HepG2 (cell line): Measurements from ENCODE around the gene CSNK2A2.

Source experiments
- PRPF4 ChIP-seq: fragments of 200-400 bp; formaldehyde crosslinking; IDR thresholded peaks from 2 replicates; pipeline ENCODE4 v1.6.1; 2016; ENCODE audit warnings: low read length, low read depth; ENCODE audit not compliant: poor library complexity, severe bottlenecking
- ZBTB34 ChIP-seq: sonication (generic); formaldehyde crosslinking; IDR thresholded peaks from 2 replicates; pipeline ENCODE4 v1.8.0; 2022; ENCODE audit warnings: mild to moderate bottlenecking, missing genetic modification reagents
- ZNF839 ChIP-seq: sonication (generic); formaldehyde crosslinking; IDR thresholded peaks from 2 replicates; pipeline ENCODE4 v1.4.0; 2020; ENCODE audit warnings: missing genetic modification reagents, mild to moderate bottlenecking, borderline replicate concordance

DNA sequence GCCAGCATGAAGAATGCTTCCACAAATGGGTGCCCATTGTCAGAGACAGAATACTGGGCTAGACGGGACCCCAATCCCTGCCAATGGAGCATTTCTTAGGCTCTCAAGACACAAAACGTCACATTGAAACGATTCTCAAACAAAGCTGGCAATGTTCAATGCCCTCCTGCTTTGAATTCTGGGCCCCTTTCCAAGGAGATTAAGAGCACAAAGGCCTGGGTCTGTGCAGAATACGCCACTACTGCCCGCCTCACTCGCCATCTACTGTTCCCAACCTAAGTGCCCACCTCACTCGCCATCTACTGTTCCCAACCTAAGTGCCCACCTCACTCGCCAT is 78.4 kb downstream of the CSNK2A2 start:
- TF ChIP-seq PRPF4 = no peak
- TF ChIP-seq ZBTB34 (CRISPR knock-in tag) = no peak
- no peak for TF ChIP-seq ZNF839
